Spleen (tissue), 7 donors: ENCODE measurements around the gene NXPH4.

Experiments
- CTCF ChIP-seq, 11 experiments: fragments of 200-600 bp in 7 of 11; fragments of 450-650 bp in 4 of 11; sonication (generic) in 4 of 11; IDR thresholded peaks in 8 of 11; conservative IDR thresholded peaks in 3 of 11; 1 replicate in 7 of 11; 2 replicates in 4 of 11; pipeline versions ENCODE4 v1.4.0 to v1.8.0; 2016 to 2021; ENCODE audit warnings: antibody characterized with exemption in 11 of 11, inconsistent platforms in 4 of 11, mild to moderate bottlenecking in 1 of 11
- POLR2A ChIP-seq, 3 donors: fragments of 450-650 bp; IDR thresholded peaks; one replicate each; pipeline ENCODE4 v1.5.1; 2017; ENCODE audit warnings: antibody characterized with exemption in 3 of 3, mild to moderate bottlenecking in 1 of 3
- POLR2AphosphoS5 ChIP-seq, 3 donors: sonication (generic); formaldehyde crosslinking; IDR thresholded peaks; one replicate each; pipeline ENCODE4 v1.5.1; 2017; ENCODE audit warnings: antibody characterized with exemption in 3 of 3
- donor health status: DM: no; HTN: no; CAD: no; lungs with moderate emphysema.
- donor health status: DM: no; HTN: no; CAD: no.
- donor health status: DM: no; HTN: no; CAD: no.

- no peak for TF ChIP-seq POLR2A (IDR thresholded peaks at IDR 0.05)
- peak; percentile 89 to 99 (median 96) for TF ChIP-seq CTCF (IDR thresholded peaks at IDR 0.05 in 8 of 11, conservative IDR thresholded peaks at IDR 0.05 in 3 of 11)
- peak; percentile 44 to 69 (median 66) for TF ChIP-seq POLR2AphosphoS5 (IDR thresholded peaks at IDR 0.05)
These were observed 3.4 kb upstream of the NXPH4 start for GRCh38 chr12:57213058-57213715.
